MM.1S (cell line): ENCODE results near the gene CD6.

Source experiments
- DNase-seq: peaks from one replicate; pipeline ENCODE4 v3.0.0-alpha.2; 2015
- H2AFZ ChIP-seq: fragments of 300-600 bp; sonication (generic); 2 replicates; pipeline ENCODE4 v1.6.0; 2016; ENCODE audit warnings: antibody characterized with exemption, low read length
- H3F3A ChIP-seq: fragments of 300-600 bp; sonication (generic); 2 replicates; pipeline ENCODE4 v1.6.1; 2016; ENCODE audit warnings: mild to moderate bottlenecking, antibody characterized with exemption, low read length, moderate library complexity, mixed read lengths; ENCODE audit not compliant: insufficient read depth
- H3K27ac ChIP-seq: fragments of 300-600 bp; sonication (generic); 2 replicates; pipeline ENCODE4 v1.5.1; 2016; ENCODE audit warnings: mild to moderate bottlenecking, low read length
- H3K27me3 ChIP-seq: fragments of 300-600 bp; sonication (generic); replicated peaks from 2 replicates; pipeline ENCODE4 v1.6.0; 2016; ENCODE audit warnings: low read length; ENCODE audit not compliant: insufficient read depth
- H3K36me3 ChIP-seq: fragments of 300-600 bp; sonication (generic); replicated peaks from 2 replicates; pipeline ENCODE4 v1.6.1; 2016; ENCODE audit warnings: mild to moderate bottlenecking, low read length, mixed read lengths; ENCODE audit not compliant: insufficient read depth
- H3K4me1 ChIP-seq: fragments of 300-600 bp; sonication (generic); 2 replicates; pipeline ENCODE4 v1.6.1; 2016; ENCODE audit warnings: low read length, mixed read lengths
- H3K4me2 ChIP-seq: fragments of 300-600 bp; sonication (generic); 2 replicates; pipeline ENCODE4 v1.6.0; 2016; ENCODE audit warnings: low read depth, low read length
- H3K4me3 ChIP-seq: fragments of 300-600 bp; sonication (generic); 2 replicates; pipeline ENCODE4 v1.5.1; 2016; ENCODE audit warnings: low read length, mixed read lengths
- H3K79me2 ChIP-seq: fragments of 300-600 bp; sonication (generic); 2 replicates; pipeline ENCODE4 v1.6.1; 2016; ENCODE audit warnings: mixed run types, low read length, mixed read lengths
- H3K9ac ChIP-seq: fragments of 300-600 bp; sonication (generic); 2 replicates; pipeline ENCODE4 v1.6.1; 2016; ENCODE audit warnings: low read length, mixed read lengths
- H3K9me2 ChIP-seq: fragments of 300-600 bp; sonication (generic); replicated peaks from 2 replicates; pipeline ENCODE4 v1.6.1; 2016; ENCODE audit warnings: mild to moderate bottlenecking, low read length, mixed read lengths; ENCODE audit not compliant: insufficient read depth
- H3K9me3 ChIP-seq: fragments of 300-600 bp; sonication (generic); replicated peaks from 2 replicates; pipeline ENCODE4 v1.6.1; 2016; ENCODE audit warnings: mild to moderate bottlenecking, low read length, mixed read lengths; ENCODE audit not compliant: insufficient read depth
- H4K20me1 ChIP-seq: fragments of 300-600 bp; sonication (generic); 2 replicates; pipeline ENCODE4 v1.6.1; 2016; ENCODE audit warnings: mild to moderate bottlenecking, low read length, moderate library complexity, mixed read lengths; ENCODE audit not compliant: insufficient read depth
- CTCF ChIP-seq: fragments of 300-600 bp; sonication (generic); IDR thresholded peaks from 2 replicates; pipeline ENCODE4 v1.5.1; 2016; ENCODE audit warnings: antibody characterized with exemption, low read length, mixed read lengths
- EZH2 ChIP-seq: fragments of 300-600 bp; sonication (generic); optimal IDR thresholded peaks from 2 replicates; pipeline ENCODE3; 2017; ENCODE audit warnings: low read depth, mild to moderate bottlenecking, antibody characterized with exemption, low read length, mixed read lengths
- EZH2phosphoT487 ChIP-seq: fragments of 300-600 bp; sonication (generic); IDR thresholded peaks from 2 replicates; pipeline ENCODE4 v1.6.1; 2018; ENCODE audit warnings: antibody characterized with exemption, low read length

The CD6 gene

DNA sequence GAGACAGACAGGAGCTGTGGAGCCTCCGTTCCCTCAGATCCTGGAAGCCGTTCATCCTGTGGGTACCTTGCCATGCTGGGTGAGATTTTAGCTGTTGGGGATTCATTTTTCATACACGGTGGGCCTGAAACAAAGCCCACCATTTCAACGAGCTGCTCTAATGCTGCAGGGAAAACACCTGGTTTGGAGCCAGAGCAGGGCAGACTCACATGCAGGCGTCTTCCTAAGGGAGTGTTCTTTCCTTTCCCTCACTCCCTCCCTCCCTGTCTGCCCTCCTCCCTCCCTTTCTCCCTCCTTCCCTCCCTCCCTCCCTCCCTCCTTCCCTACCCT is 52.5 kb downstream of the CD6 start:
- Histone ChIP-seq H3K79me2 (no peaks in the 10 kb centered on the region), H2AFZ (no peak overlapping the region), H3K27ac (no peak overlapping the region), H3K27me3 (no peaks in the 10 kb centered on the region), H3K4me2 (no peak overlapping the region), H3K9ac (no peak overlapping the region), H4K20me1 (no peaks in the 10 kb centered on the region), H3K9me2 (no peaks in the 10 kb centered on the region), H3K4me3 (no peak overlapping the region), H3K36me3 (no peaks in the 10 kb centered on the region), H3F3A (no peaks in the 10 kb centered on the region), H3K9me3 (no peaks in the 10 kb centered on the region), H3K4me1 (no peaks in the 10 kb centered on the region)
- no peak for TF ChIP-seq CTCF
- no peak for TF ChIP-seq EZH2
- no peak for TF ChIP-seq EZH2phosphoT487
- no peak for DNase-seq

- no peak overlapping the region for H3K4me2 ChIP-seq
- H3K79me2 ChIP-seq = no peaks in the 10 kb centered on the region
- DNase-seq = no peak
- H3K9ac ChIP-seq = no peak overlapping the region
- H3K4me3 ChIP-seq = no peak overlapping the region
- no peaks in the 10 kb centered on the region for H3K36me3 ChIP-seq
- no peaks in the 10 kb centered on the region for H3K27me3 ChIP-seq
- no peak overlapping the region for H3K27ac ChIP-seq
- no peak overlapping the region for H2AFZ ChIP-seq
- H3K4me1 ChIP-seq = no peaks in the 10 kb centered on the region
- no peaks in the 10 kb centered on the region for H3K9me3 ChIP-seq
- no peaks in the 10 kb centered on the region for H4K20me1 ChIP-seq
- no peaks in the 10 kb centered on the region for H3F3A ChIP-seq
- TF ChIP-seq CTCF (no peak), EZH2 (no peak), EZH2phosphoT487 (no peak)
- no peaks in the 10 kb centered on the region for H3K9me2 ChIP-seq
These were observed 53.7 kb downstream of the CD6 start for GRCh38 chr11:61024938-61025820.

DNA sequence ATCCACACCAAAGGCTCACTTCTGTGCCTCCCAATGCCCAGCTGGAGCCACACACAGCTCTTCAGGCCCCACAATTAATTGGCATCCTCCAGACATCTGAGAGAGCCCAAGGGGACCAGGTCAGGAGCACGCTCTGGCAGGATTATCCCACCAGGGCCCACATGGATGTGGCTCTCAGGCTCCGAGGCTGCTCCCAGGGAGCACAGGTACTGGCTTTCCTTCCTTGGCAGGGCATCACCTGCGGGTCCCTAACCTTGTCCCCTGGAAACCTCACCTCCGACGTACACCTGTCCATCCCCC is 54.3 kb downstream of the CD6 start:
- no peak for DNase-seq

More for the DNA sequence above, 54.3 kb downstream of the CD6 start:
- H3K4me1 ChIP-seq = no peaks in the 10 kb centered on the region
- no peaks in the 10 kb centered on the region for H3K36me3 ChIP-seq
- no peaks in the 10 kb centered on the region for H4K20me1 ChIP-seq
- H3K27ac ChIP-seq = no peak overlapping the region
- H3K4me3 ChIP-seq = no peak overlapping the region
- no peaks in the 10 kb centered on the region for H3K79me2 ChIP-seq
- no peaks in the 10 kb centered on the region for H3K27me3 ChIP-seq
- TF ChIP-seq EZH2 (no peak), EZH2phosphoT487 (no peak), CTCF (no peak)
- no peaks in the 10 kb centered on the region for H3K9me3 ChIP-seq
- H3K4me2 ChIP-seq = no peak overlapping the region
- H3F3A ChIP-seq = no peaks in the 10 kb centered on the region
- H2AFZ ChIP-seq = no peak overlapping the region
- H3K9ac ChIP-seq = no peak overlapping the region
- no peaks in the 10 kb centered on the region for H3K9me2 ChIP-seq
